HepG2 (cell line): ENCODE data around the gene ETHE1. TPM values are rescaled to one million over a fixed set of nuclear protein-coding genes. Genes with fewer than 3 reads are reported as not detected.
A peak's percentile ranks its signal among the peaks of the same experiment; 100 is the strongest.

ENCODE experiments used
- ATAD3A ChIP-seq: sonication (generic); formaldehyde crosslinking; IDR thresholded peaks from 2 replicates; pipeline ENCODE4 v1.4.0; 2020; ENCODE audit warnings: missing genetic modification reagents
- ATF7-NPFF ChIP-seq: sonication (generic); formaldehyde crosslinking; IDR thresholded peaks from 2 replicates; pipeline ENCODE4 v1.8.1; 2023; ENCODE audit warnings: mild to moderate bottlenecking, low read depth, missing genetic modification reagents, moderate library complexity
- BRCA1 ChIP-seq: sonication (generic); formaldehyde crosslinking; IDR thresholded peaks from 2 replicates; pipeline ENCODE4 v1.4.0; 2020; ENCODE audit warnings: missing genetic modification reagents
- EEA1 ChIP-seq: sonication (generic); formaldehyde crosslinking; IDR thresholded peaks from 2 replicates; pipeline ENCODE4 v1.5.1; 2020; ENCODE audit warnings: mild to moderate bottlenecking, missing genetic modification reagents, borderline replicate concordance
- ETV5 ChIP-seq: IDR thresholded peaks from 2 replicates; pipeline ENCODE4 v1.6.1; 2018; ENCODE audit warnings: missing biosample characterization, missing genetic modification reagents, inconsistent platforms, borderline replicate concordance
- ISX ChIP-seq: sonication (generic); formaldehyde crosslinking; conservative IDR thresholded peaks from 2 replicates; pipeline ENCODE4 v1.5.0; 2020; ENCODE audit warnings: missing genetic modification reagents
- MAF1 ChIP-seq: sonication (generic); formaldehyde crosslinking; IDR thresholded peaks from 2 replicates; pipeline ENCODE4 v1.5.0; 2020; ENCODE audit warnings: missing genetic modification reagents, borderline replicate concordance
- MEF2D ChIP-seq: sonication (generic); formaldehyde crosslinking; IDR thresholded peaks from 2 replicates; pipeline ENCODE4 v1.5.1; 2020; ENCODE audit warnings: mild to moderate bottlenecking, missing genetic modification reagents
- NBN ChIP-seq: fragments of 450-650 bp; conservative IDR thresholded peaks from 2 replicates; pipeline ENCODE4 v1.6.1; 2017
- PHF21A ChIP-seq: sonication (generic); formaldehyde crosslinking; IDR thresholded peaks from 2 replicates; pipeline ENCODE4 v1.5.0; 2020; ENCODE audit warnings: mild to moderate bottlenecking, missing genetic modification reagents
- RBM39 ChIP-seq: fragments of 200-400 bp; formaldehyde crosslinking; IDR thresholded peaks from one replicate; pipeline ENCODE4 v1.6.1; 2018; ENCODE audit warnings: antibody characterized with exemption, mild to moderate bottlenecking, low read depth, low read length; ENCODE audit not compliant: poor library complexity, severe bottlenecking
- RXRB ChIP-seq: IDR thresholded peaks from 2 replicates; pipeline ENCODE4 v1.6.1; 2016; ENCODE audit warnings: borderline replicate concordance, missing genetic modification reagents, missing compliant biosample characterization
- ZNF280D ChIP-seq: sonication (generic); formaldehyde crosslinking; IDR thresholded peaks from 2 replicates; pipeline ENCODE4 v1.5.1; 2020; ENCODE audit warnings: mild to moderate bottlenecking, missing genetic modification reagents
- ZNF335 ChIP-seq: sonication (generic); formaldehyde crosslinking; IDR thresholded peaks from 2 replicates; pipeline ENCODE4 v1.4.0; 2020; ENCODE audit warnings: missing genetic modification reagents
- ZNF556 ChIP-seq: sonication (generic); formaldehyde crosslinking; IDR thresholded peaks from 2 replicates; pipeline ENCODE4 v1.4.0; 2020; ENCODE audit warnings: mild to moderate bottlenecking, missing genetic modification reagents, borderline replicate concordance
- ZNF75D ChIP-seq: sonication (generic); formaldehyde crosslinking; IDR thresholded peaks from 2 replicates; pipeline ENCODE4 v1.8.1; 2023; ENCODE audit warnings: missing genetic modification reagents, mild to moderate bottlenecking, borderline replicate concordance
- ZNF777 ChIP-seq: sonication (generic); formaldehyde crosslinking; IDR thresholded peaks from 2 replicates; pipeline ENCODE4 v1.4.0; 2020; ENCODE audit warnings: missing genetic modification reagents
- ZNF782 ChIP-seq: sonication (generic); formaldehyde crosslinking; IDR thresholded peaks from 2 replicates; pipeline ENCODE4 v1.4.0; 2020; ENCODE audit warnings: missing genetic modification reagents, mild to moderate bottlenecking, borderline replicate concordance
- ZNF792 ChIP-seq: IDR thresholded peaks from 2 replicates; pipeline ENCODE4 v1.6.1; 2016
- ZNF879 ChIP-seq: sonication (generic); formaldehyde crosslinking; IDR thresholded peaks from 2 replicates; pipeline ENCODE4 v1.8.1; 2023; ENCODE audit warnings: missing genetic modification reagents
- polyA plus RNA-seq, 8 experiments: library from polyadenylated mRNA; depleted of rRNA in 3 of 8; stranded (reverse) in 7 of 8; unstranded in 1 of 8; fragments of >200 nt; fragmentation: Illumina TruSeq in 4 of 8; extraction: Trizol in 4 of 8; gene quantifications; 2 replicates each; pipeline versions ENCODE4 v1.2.1 to v1.2.3, GENCODE V29; 2011 to 2016; ENCODE audit warnings: low read depth in 4 of 8, missing spikeins in 1 of 8, mixed read lengths in 1 of 8; ENCODE audit not compliant: insufficient read depth in 1 of 8
- total RNA-seq, 5 experiments: library from RNA; depleted of rRNA; stranded (reverse); fragments of >200 nt; fragmentation: Illumina TruSeq; extraction: Trizol; gene quantifications; 2 replicates each; pipeline ENCODE4 v1.2.3, GENCODE V29; 2016; ENCODE audit warnings: low read depth in 1 of 5
- TF ChIP-seq, protein P1 (sequence below): sonication (generic); formaldehyde crosslinking; IDR thresholded peaks from 2 replicates; pipeline ENCODE4 v1.4.0; 2020; ENCODE audit warnings: missing genetic modification reagents
- TF ChIP-seq, protein P2 (sequence below): sonication (generic); formaldehyde crosslinking; IDR thresholded peaks from 2 replicates; pipeline ENCODE4 v1.8.1; 2022; ENCODE audit warnings: low read depth, mild to moderate bottlenecking, missing genetic modification reagents

ETHE1 gene
- total and polyA plus RNA-seq, 2 of the 13 experiments (the other 11 are each of a cell fraction or from before 2014, with no cell fraction given): 32.5 to 58.4 TPM

- TF ChIP-seq BRCA1 (CRISPR knock-in tag) (no peak), EEA1 (CRISPR knock-in tag) (no peak), ETV5 (CRISPR knock-in tag) (peak; percentile 2; the same call in 1 of the 2 replicates), ZNF335 (CRISPR knock-in tag) (0 out of 2 replicates have a peak, but pooled peaks have one; percentile 1), ZNF280D (CRISPR knock-in tag) (0 out of 2 replicates have a peak, but pooled peaks have one; percentile 25), RBM39 (no peak), ZNF556 (peak; percentile 51; the same call in 1 of the 2 replicates), ATF7-NPFF (CRISPR knock-in tag) (0 out of 2 replicates have a peak, but pooled peaks have one; percentile 22), ATAD3A (CRISPR knock-in tag) (no peak), MEF2D (CRISPR knock-in tag) (no peak), ZNF777 (CRISPR knock-in tag) (peak; percentile 87), PHF21A (0 out of 2 replicates have a peak, but pooled peaks have one; percentile 10), ZNF879 (CRISPR knock-in tag) (peak; percentile 29; the same call in 1 of the 2 replicates), ISX (CRISPR knock-in tag) (0 out of 2 replicates have a peak, but pooled peaks have one; percentile 3), ZNF782 (CRISPR knock-in tag) (peak; percentile 14; the same call in 1 of the 2 replicates), ZNF792 (0 out of 2 replicates have a peak, but pooled peaks have one; percentile 21), NBN (no peak), RXRB (peak; percentile 12; the same call in 1 of the 2 replicates), MAF1 (CRISPR knock-in tag) (no peak), ZNF75D (no peak)
- TF ChIP-seq, protein P1, sequence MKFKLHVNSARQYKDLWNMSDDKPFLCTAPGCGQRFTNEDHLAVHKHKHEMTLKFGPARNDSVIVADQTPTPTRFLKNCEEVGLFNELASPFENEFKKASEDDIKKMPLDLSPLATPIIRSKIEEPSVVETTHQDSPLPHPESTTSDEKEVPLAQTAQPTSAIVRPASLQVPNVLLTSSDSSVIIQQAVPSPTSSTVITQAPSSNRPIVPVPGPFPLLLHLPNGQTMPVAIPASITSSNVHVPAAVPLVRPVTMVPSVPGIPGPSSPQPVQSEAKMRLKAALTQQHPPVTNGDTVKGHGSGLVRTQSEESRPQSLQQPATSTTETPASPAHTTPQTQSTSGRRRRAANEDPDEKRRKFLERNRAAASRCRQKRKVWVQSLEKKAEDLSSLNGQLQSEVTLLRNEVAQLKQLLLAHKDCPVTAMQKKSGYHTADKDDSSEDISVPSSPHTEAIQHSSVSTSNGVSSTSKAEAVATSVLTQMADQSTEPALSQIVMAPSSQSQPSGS (CRISPR knock-in tag): 0 out of 2 replicates have a peak, but pooled peaks have one; percentile 27
- TF ChIP-seq, protein P2, sequence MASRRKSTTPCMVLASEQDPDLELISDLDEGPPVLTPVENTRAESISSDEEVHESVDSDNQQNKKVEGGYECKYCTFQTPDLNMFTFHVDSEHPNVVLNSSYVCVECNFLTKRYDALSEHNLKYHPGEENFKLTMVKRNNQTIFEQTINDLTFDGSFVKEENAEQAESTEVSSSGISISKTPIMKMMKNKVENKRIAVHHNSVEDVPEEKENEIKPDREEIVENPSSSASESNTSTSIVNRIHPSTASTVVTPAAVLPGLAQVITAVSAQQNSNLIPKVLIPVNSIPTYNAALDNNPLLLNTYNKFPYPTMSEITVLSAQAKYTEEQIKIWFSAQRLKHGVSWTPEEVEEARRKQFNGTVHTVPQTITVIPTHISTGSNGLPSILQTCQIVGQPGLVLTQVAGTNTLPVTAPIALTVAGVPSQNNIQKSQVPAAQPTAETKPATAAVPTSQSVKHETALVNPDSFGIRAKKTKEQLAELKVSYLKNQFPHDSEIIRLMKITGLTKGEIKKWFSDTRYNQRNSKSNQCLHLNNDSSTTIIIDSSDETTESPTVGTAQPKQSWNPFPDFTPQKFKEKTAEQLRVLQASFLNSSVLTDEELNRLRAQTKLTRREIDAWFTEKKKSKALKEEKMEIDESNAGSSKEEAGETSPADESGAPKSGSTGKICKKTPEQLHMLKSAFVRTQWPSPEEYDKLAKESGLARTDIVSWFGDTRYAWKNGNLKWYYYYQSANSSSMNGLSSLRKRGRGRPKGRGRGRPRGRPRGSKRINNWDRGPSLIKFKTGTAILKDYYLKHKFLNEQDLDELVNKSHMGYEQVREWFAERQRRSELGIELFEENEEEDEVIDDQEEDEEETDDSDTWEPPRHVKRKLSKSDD (CRISPR knock-in tag): peak; percentile 16; the same call in 1 of the 2 replicates
These were observed 23.2 kb downstream of the ETHE1 start (continued) for GRCh38 chr19:43503501-43504425.
